ENCODE measurements around the gene SON. TPM values are rescaled to one million over a fixed set of nuclear protein-coding genes. Genes with fewer than 3 reads are reported as not detected.

SON gene
- total and polyA plus RNA-seq, 2 of the 4 experiments (the other 2 are of a cell fraction), result 81.6 to 146 TPM

DNA sequence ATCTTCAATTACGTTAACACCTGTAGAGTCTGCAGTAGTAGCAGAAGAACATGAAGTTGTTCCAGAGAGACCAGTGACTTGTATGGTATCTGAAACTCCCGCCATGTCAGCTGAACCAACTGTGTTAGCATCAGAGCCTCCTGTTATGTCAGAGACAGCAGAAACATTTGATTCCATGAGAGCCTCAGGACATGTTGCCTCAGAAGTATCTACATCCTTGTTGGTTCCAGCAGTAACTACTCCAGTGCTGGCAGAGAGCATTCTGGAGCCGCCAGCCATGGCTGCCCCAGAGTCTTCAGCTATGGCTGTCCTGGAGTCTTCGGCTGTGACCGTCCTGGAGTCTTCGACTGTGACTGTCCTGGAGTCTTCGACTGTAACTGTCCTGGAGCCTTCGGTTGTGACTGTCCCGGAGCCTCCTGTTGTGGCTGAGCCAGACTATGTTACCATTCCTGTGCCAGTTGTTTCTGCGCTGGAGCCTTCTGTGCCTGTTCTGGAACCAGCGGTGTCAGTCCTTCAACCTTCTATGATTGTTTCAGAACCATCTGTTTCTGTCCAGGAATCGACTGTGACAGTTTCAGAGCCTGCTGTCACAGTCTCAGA lies 10.3 kb downstream of the SON start:
- POLR2A ChIA-PET (ENCODE audit: unreplicated experiment), result interaction anchor here (1.3 kb wide), 1 partner anchor 10 kb away, joined by 3 read pairs; the partner anchor contains the start of gene SON
- in situ Hi-C loops (cut with MboI; ENCODE audit: low sequenced_read_pairs), result no loop called here
- WGBS, 2 experiments (ENCODE audit: extremely low coverage in 2 of 2, insufficient read length in 1 of 2), result 94% methylated on average over 9 of the region's 12 CpGs; no CpG with 5 or more reads in 1 of the 2 experiments

More for the DNA sequence above, 10.3 kb downstream of the SON start:
- Histone ChIP-seq H2BK20ac (ENCODE audit: low read depth, low read length) (no peak overlapping the region), H2AFZ (replicated peaks; ENCODE audit: low read length, poor library complexity) (no peak overlapping the region), H2AK5ac (ENCODE audit: low read depth, low read length) (no peak overlapping the region), H3K4me1 (ENCODE audit: control insufficient read depth, insufficient read depth, low read length) (no peaks in the 10 kb centered on the region), H3K23ac (ENCODE audit: low read depth, low read length) (no peak overlapping the region), H4K91ac (ENCODE audit: insufficient read depth, low read depth, low read length) (no peak overlapping the region), H2BK5ac (ENCODE audit: low read depth, low read length, poor library complexity, severe bottlenecking) (no peak overlapping the region), H3K9ac (ENCODE audit: low read depth, low read length) (no peak overlapping the region), H2BK120ac (ENCODE audit: low read depth, low read length) (no peak overlapping the region), H2BK15ac (ENCODE audit: low read depth, low read length) (no peak overlapping the region), H3K4me2 (ENCODE audit: low read depth, low read length) (no peak overlapping the region), H3K18ac (ENCODE audit: low read depth, low read length) (no peak overlapping the region), H3K79me1 (ENCODE audit: low read depth in 1 of 2, low read length in 2 of 2) (peaks cover 44 to 71% of the 10 kb centered on the region in 2 experiments), H3K4me3 (ENCODE audit: insufficient read depth, low read depth, low read length) (no peak overlapping the region), H4K8ac (ENCODE audit: low read depth in 2 of 2, low read length in 2 of 2) (no peak overlapping the region), H3K27ac (ENCODE audit: insufficient read depth, low read length) (no peak overlapping the region), H3K4ac (ENCODE audit: low read depth, low read length) (no peak overlapping the region), H3K27me3 (ENCODE audit: control insufficient read depth, insufficient read depth, low read length) (no peaks in the 10 kb centered on the region), H4K5ac (ENCODE audit: low read depth, low read length) (no peak overlapping the region), H2AK9ac (replicated peaks; ENCODE audit: low read depth, low read length, poor library complexity) (no peak overlapping the region), H3K9me3 (ENCODE audit: control insufficient read depth, insufficient read depth, low read length) (no peaks in the 10 kb centered on the region), H4K20me1 (ENCODE audit: insufficient read depth, low read length) (peaks cover 95% of the 10 kb centered on the region), H3K36me3 (ENCODE audit: control insufficient read depth, insufficient read depth, low read length) (peaks cover 68% of the 10 kb centered on the region), H3K9me1 (ENCODE audit: insufficient read depth, low read length) (peaks cover 19% of the 10 kb centered on the region), H3K14ac (replicated peaks; ENCODE audit: low read depth, low read length) (no peak overlapping the region), H3K56ac (ENCODE audit: extremely low read depth, insufficient read depth, low read length) (no peak overlapping the region)
- CTCF ChIA-PET, result interaction anchor here (0.6 kb wide), 1 partner anchor 38 kb away, joined by 3 read pairs; no protein-coding TSS in a partner anchor
- intact Hi-C loops (cut with micrococcal nuclease) (no loop called here), dilution Hi-C loops (cut with HindIII; ENCODE audit: low sequenced_read_pairs, unreplicated experiment) (no loop called here)
- BruUV-seq (replicated peaks), result no TSS peak
- ATAC-seq (ENCODE audit: low read depth) (no peak), DNase-seq (no peak)
- TF ChIP-seq MAFK (IDR thresholded peaks at IDR 0.05; ENCODE audit: low read depth, low read length) (no peak), NFE2L2 (IDR thresholded peaks at IDR 0.05; ENCODE audit: low read depth, low read length) (no peak)

Data from IMR-90 (cell line).